ENCODE data around the gene RIPK1. TPM values are rescaled to one million over a fixed set of nuclear protein-coding genes. Genes with fewer than 3 reads are reported as not detected.
"Not testable (repeated sequence)": the region's sequence is repeated elsewhere in the genome, so short reads cannot be mapped to it uniquely, and the experiment has no call there.

Gene RIPK1
- polyA plus RNA-seq, 5 donors = 17.5 to 24.9 (median 19.8) TPM

- DNase-seq = no peak
Observed at GRCh38 chr6:3077430-3077829, 9.1 kb downstream of the RIPK1 start.

- not testable (repeated sequence) for DNase-seq
Observed at GRCh38 chr6:3078952-3079351, 10.7 kb downstream of the RIPK1 start.

GRCh38 chr6:3079682-3080081 lies 11.4 kb downstream of the RIPK1 start:
- no peak for DNase-seq

- DNase-seq = no peak
Observed at GRCh38 chr6:3081960-3082359, 13.7 kb downstream of the RIPK1 start.

- no peak for DNase-seq
Observed at GRCh38 chr6:3085074-3085473, 16.8 kb downstream of the RIPK1 start.

GRCh38 chr6:3086282-3086946 lies 18.1 kb downstream of the RIPK1 start:
- DNase-seq = no peak

GRCh38 chr6:3088446-3088845 lies 20.2 kb downstream of the RIPK1 start:
- no peak for DNase-seq

GRCh38 chr6:3088968-3089367 lies 20.7 kb downstream of the RIPK1 start:
- no peak for DNase-seq

- DNase-seq = no peak
Observed at GRCh38 chr6:3090013-3090412, 21.7 kb downstream of the RIPK1 start.

GRCh38 chr6:3094815-3095214 lies 26.5 kb downstream of the RIPK1 start:
- DNase-seq = no peak

- no peak for DNase-seq
Observed at GRCh38 chr6:3102875-3103274, 34.6 kb downstream of the RIPK1 start.

- no peak for DNase-seq
Observed at GRCh38 chr6:3108746-3109414, 40.6 kb downstream of the RIPK1 start.

- DNase-seq = no peak
Observed at GRCh38 chr6:3109761-3110160, 41.5 kb downstream of the RIPK1 start.

GRCh38 chr6:3114377-3114776 lies 46.1 kb downstream of the RIPK1 start:
- no peak for DNase-seq

GRCh38 chr6:3117912-3118352 lies 49.6 kb downstream of the RIPK1 start:
- DNase-seq = no peak

- peak; percentile 96 to 97 for DNase-seq
Observed at GRCh38 chr6:3118353-3119039, 50.2 kb downstream of the RIPK1 start, which contains the start of gene BPHL. Gene BPHL (plus strand): TSS chr6:3118711. CDS start chr6:3118741, 30 bp downstream.

- peak in 1 of 2 donors; percentile 33 for DNase-seq
Observed at GRCh38 chr6:3119040-3119723, 50.9 kb downstream of the RIPK1 start.

GRCh38 chr6:3120765-3121089 lies 52.4 kb downstream of the RIPK1 start:
- DNase-seq = no peak

- DNase-seq = no peak
Observed at GRCh38 chr6:3122823-3123182, 54.5 kb downstream of the RIPK1 start.

- no peak for DNase-seq
Observed at GRCh38 chr6:3124667-3125066, 56.4 kb downstream of the RIPK1 start.

- no peak for DNase-seq
Observed at GRCh38 chr6:3125815-3126214, 57.5 kb downstream of the RIPK1 start.

GRCh38 chr6:3128356-3129108 lies 60.2 kb downstream of the RIPK1 start:
- no peak for DNase-seq

All from right lung (tissue), 5 donors.